ENCODE data around the gene MOGAT3. TPM values are rescaled to one million over a fixed set of nuclear protein-coding genes. Genes with fewer than 3 reads are reported as not detected.

MOGAT3 gene, protein sequence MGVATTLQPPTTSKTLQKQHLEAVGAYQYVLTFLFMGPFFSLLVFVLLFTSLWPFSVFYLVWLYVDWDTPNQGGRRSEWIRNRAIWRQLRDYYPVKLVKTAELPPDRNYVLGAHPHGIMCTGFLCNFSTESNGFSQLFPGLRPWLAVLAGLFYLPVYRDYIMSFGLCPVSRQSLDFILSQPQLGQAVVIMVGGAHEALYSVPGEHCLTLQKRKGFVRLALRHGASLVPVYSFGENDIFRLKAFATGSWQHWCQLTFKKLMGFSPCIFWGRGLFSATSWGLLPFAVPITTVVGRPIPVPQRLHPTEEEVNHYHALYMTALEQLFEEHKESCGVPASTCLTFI
- total RNA-seq, result not detected in 2 replicates

GRCh38 chr7:101200862-101201599 lies at the start of gene MOGAT3:
MOGAT3 (minus strand) TSS chr7:101201036; CDS start chr7:101200854, 182 bp downstream.

GRCh38 chr7:101244375-101245146 lies 43.7 kb upstream of the MOGAT3 start, which contains the start of gene FIS1:
FIS1 (minus strand) TSS chr7:101245081; CDS start chr7:101245004, 77 bp downstream.

GRCh38 chr7:101237206-101238067 lies 36.6 kb upstream of the MOGAT3 start, which contains the start of gene CLDN15:
CLDN15 (minus strand) TSS chr7:101237802; CDS start chr7:101237581, 221 bp downstream.

DNA sequence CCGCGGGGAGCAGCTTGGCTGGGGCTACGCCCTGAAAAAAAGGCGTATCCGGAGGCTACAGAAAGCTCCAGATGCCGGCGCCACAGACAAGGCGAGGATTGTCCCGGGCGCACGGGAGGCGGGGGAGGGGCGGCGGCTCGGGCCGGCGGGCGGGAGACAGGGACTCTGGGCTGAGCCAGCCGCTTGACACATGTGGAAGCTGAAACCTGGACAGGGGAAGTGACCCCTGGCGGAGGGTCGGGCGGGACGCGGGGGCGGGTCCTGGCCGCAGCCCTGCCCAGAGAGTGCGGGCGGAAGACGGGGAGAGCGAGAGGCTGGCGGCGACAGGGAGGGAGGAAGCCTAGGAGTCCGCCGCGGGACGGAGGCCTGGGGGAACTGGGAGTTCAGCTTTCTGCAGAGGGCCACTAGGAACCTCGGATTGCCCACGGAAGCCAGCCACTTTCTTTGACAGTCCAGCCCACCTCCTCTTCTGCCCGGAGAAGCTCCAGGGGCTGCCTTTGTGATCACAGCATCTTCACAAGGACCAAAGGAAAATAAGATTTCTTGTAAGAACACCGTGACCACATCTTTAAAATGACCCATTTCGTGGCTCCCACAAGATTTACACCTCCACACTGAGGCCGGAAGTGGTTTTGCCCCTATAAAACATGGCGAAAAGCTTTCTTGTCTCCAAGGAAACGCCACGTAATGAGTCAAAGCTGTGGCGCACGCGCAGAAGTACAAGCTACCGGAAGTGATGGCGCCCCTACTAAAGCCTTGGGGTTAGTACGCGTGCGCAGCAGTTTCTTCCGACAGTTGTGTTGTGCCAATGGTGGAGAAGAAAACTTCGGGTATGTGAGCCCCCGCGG lies 16.8 kb upstream of the MOGAT3 start, which contains the start of the genes PLOD3 and ZNHIT1:
PLOD3 (minus strand) TSS at position 194 of the 848 bp plus-strand sequence. CDS start 307 bp downstream, outside the sequence.
ZNHIT1 (plus strand) TSS at position 778 of the 848 bp plus-strand sequence; CDS start at position 809, 31 bp downstream.

DNA sequence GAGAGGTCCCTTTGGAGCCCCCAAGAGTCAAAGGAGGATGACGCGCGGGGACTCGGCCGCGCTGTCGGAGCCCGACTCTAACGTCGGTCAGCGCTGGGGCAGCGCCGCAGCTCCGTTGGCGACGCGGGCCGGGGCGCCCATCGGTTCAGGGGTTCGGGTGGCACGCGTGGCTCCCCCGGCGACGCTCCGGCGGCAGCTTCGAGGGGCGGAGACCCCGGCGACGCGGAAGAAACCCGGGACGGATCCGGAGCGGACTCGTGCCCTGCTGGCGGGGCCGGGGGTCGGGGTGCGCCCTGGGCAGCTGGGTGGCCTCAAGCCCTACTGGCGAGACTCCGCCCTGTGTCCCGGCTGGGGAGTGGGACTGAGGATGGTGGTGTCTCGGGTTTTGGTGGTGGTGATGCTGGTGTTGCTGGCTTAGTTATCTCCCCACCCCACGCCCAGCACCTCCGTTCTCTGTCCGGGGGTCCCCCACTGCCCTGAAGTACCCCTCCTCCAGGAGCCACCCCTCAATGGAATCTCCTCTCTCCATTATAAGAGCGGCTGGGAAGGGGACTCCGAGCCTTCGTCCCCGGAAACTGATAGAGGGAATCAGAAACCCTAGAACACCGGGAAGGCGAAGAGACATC lies 20.6 kb downstream of the MOGAT3 start, which contains the start of gene NAT16:
NAT16 (minus strand) TSS at position 164 of the 626 bp plus-strand sequence. CDS start 5,486 bp downstream, outside the sequence.

GRCh38 chr7:101165075-101165957 lies 35.5 kb downstream of the MOGAT3 start, which contains the start of gene VGF:
VGF (minus strand) TSS chr7:101165569; CDS start chr7:101164843, 726 bp downstream.

GRCh38 chr7:101153969-101154692 lies 46.7 kb downstream of the MOGAT3 start, which contains the start of gene AP1S1:
AP1S1 (plus strand) TSS chr7:101154476; CDS start chr7:101154515, 39 bp downstream.

Other genes starting within 250 kb of the MOGAT3 start
- gene MUC12, start 231.5 kb downstream of the MOGAT3 start, total RNA-seq, result not detected in 2 replicates
- gene MUC17, start 181.0 kb downstream of the MOGAT3 start, total RNA-seq, result not detected in 2 replicates
- gene TRIM56, start 115.6 kb downstream of the MOGAT3 start, total RNA-seq, result 12.4 and 13.3 TPM in 2 replicates
- 23.4 and 74.3 TPM in 2 replicates for gene SERPINE1, start 73.9 kb downstream of the MOGAT3 start, total RNA-seq
- gene AP1S1, start 46.6 kb downstream of the MOGAT3 start, total RNA-seq, result 124 and 147 TPM in 2 replicates
- gene VGF, start 35.5 kb downstream of the MOGAT3 start, total RNA-seq, result not detected in 2 replicates
- not detected in 2 replicates for gene NAT16, start 20.7 kb downstream of the MOGAT3 start, total RNA-seq
- 24.2 and 24.5 TPM in 2 replicates for gene PLOD3, start 16.5 kb upstream of the MOGAT3 start, total RNA-seq
- gene ZNHIT1, start 17.1 kb upstream of the MOGAT3 start, total RNA-seq, result 82.3 and 86.4 TPM in 2 replicates
- 1.6 and 2.1 TPM in 2 replicates for gene CLDN15, start 36.8 kb upstream of the MOGAT3 start, total RNA-seq
- gene FIS1, start 44.0 kb upstream of the MOGAT3 start, total RNA-seq, result 190 and 247 TPM in 2 replicates
- gene IFT22, start 120.8 kb upstream of the MOGAT3 start, total RNA-seq, result 12.2 and 17.8 TPM in 2 replicates
- not detected in 2 replicates for gene COL26A1, start 161.8 kb upstream of the MOGAT3 start, total RNA-seq

Data from dermis lymphatic vessel endothelial cell (primary cell).